ENCODE results near the gene OBP2A. TPM values are rescaled to one million over a fixed set of nuclear protein-coding genes. Genes with fewer than 3 reads are reported as not detected.

OBP2A gene
- polyA plus RNA-seq, 3 donors = not detected

DNA sequence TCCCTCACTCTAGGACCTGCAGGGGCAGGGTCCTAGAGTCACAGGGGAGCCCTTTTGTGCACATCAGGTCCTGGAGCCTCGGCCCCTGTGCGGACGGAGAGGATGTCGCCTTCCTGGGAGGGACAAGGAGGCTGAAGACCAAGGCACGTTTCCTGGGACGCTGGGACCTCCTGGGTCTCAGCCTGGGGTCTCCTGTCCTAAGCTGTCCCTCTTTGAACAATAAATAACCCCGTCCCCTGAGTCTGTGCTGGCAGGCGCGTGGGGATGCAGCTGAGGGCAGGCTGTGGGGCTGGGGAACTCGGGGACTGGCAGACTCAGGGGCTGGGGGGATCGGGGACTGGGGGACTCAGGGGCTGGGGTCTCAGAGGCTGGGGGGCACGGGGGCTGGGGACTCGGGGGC is 46.7 kb downstream of the OBP2A start:
- Mint-ChIP-seq H3K9me3 (peaks cover 0 to 3% (median 2%) of the 10 kb centered on the region in 7 donors), H3K4me3 (no peak overlapping the region), H3K36me3 (no peaks in the 10 kb centered on the region), H3K27ac (no peak overlapping the region), H3K27me3 (ENCODE audit: low read depth in 3 of 3) (peaks cover 2 to 7% (median 3%) of the 10 kb centered on the region in 3 donors), H3K4me1 (no peaks in the 10 kb centered on the region)
- Histone ChIP-seq H3K79me2 (ENCODE audit: insufficient read depth, low read length) (no peaks in the 10 kb centered on the region), H3K9me3 (replicated peaks in 1 of 2; ENCODE audit: control insufficient read depth in 1 of 2, insufficient read depth in 1 of 2, low read length in 2 of 2) (no peaks in the 10 kb centered on the region), H3K4me2 (replicated peaks; ENCODE audit: extremely low read depth, low read length, poor library complexity, severe bottlenecking) (no peak overlapping the region), H4K20me1 (ENCODE audit: insufficient read depth, low read length) (no peaks in the 10 kb centered on the region), H3K27me3 (ENCODE audit: control insufficient read depth in 2 of 2, insufficient read depth in 2 of 2, low read length in 2 of 2) (no peaks in the 10 kb centered on the region), H3K27ac (ENCODE audit: low read depth in 1 of 2, low read length in 2 of 2) (no peak overlapping the region), H2AFZ (ENCODE audit: insufficient read depth, low read depth, low read length, poor library complexity, severe bottlenecking) (no peak overlapping the region), H3K4me3 (replicated peaks in 1 of 3; ENCODE audit: low read depth in 2 of 3, low read length in 3 of 3) (no peak overlapping the region), H3K9ac (ENCODE audit: insufficient read depth, low read length, poor library complexity, severe bottlenecking) (no peak overlapping the region), H3K36me3 (replicated peaks in 1 of 2; ENCODE audit: control insufficient read depth in 1 of 2, insufficient read depth in 2 of 2, low read length in 2 of 2) (no peaks in the 10 kb centered on the region), H3K4me1 (ENCODE audit: control insufficient read depth in 1 of 2, insufficient read depth in 2 of 2, low read length in 2 of 2) (no peaks in the 10 kb centered on the region)
- 89% methylated on average over 5 of the region's 13 CpGs for WGBS (ENCODE audit: insufficient coverage)
- TF ChIP-seq, protein P1, sequence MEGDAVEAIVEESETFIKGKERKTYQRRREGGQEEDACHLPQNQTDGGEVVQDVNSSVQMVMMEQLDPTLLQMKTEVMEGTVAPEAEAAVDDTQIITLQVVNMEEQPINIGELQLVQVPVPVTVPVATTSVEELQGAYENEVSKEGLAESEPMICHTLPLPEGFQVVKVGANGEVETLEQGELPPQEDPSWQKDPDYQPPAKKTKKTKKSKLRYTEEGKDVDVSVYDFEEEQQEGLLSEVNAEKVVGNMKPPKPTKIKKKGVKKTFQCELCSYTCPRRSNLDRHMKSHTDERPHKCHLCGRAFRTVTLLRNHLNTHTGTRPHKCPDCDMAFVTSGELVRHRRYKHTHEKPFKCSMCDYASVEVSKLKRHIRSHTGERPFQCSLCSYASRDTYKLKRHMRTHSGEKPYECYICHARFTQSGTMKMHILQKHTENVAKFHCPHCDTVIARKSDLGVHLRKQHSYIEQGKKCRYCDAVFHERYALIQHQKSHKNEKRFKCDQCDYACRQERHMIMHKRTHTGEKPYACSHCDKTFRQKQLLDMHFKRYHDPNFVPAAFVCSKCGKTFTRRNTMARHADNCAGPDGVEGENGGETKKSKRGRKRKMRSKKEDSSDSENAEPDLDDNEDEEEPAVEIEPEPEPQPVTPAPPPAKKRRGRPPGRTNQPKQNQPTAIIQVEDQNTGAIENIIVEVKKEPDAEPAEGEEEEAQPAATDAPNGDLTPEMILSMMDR (IDR thresholded peaks at IDR 0.05) = no peak
- intact Hi-C loops (cut with micrococcal nuclease) = no loop called here
- DNase-seq = no peak

- no peak overlapping the region for H3K9ac ChIP-seq (ENCODE audit: insufficient read depth, low read length, poor library complexity, severe bottlenecking)
- peak overlapping the region in 1 of 7 donors; percentile 15 for H3K27ac Mint-ChIP-seq
- H3K9me3 Mint-ChIP-seq = peaks cover 0 to 4% (median 3%) of the 10 kb centered on the region in 7 donors
- H3K4me1 Mint-ChIP-seq = no peaks in the 10 kb centered on the region
- peaks cover 0 to 3% of the 10 kb centered on the region in 2 donors for H3K27me3 ChIP-seq (ENCODE audit: control insufficient read depth in 2 of 2, insufficient read depth in 2 of 2, low read length in 2 of 2)
- no peaks in the 10 kb centered on the region for H3K36me3 Mint-ChIP-seq
- H3K9me3 ChIP-seq (replicated peaks in 1 of 2; ENCODE audit: control insufficient read depth in 1 of 2, insufficient read depth in 1 of 2, low read length in 2 of 2) = no peaks in the 10 kb centered on the region
- H3K4me2 ChIP-seq (replicated peaks; ENCODE audit: extremely low read depth, low read length, poor library complexity, severe bottlenecking) = no peak overlapping the region
- WGBS (ENCODE audit: insufficient coverage) = 38% methylated on average over 1 of the region's 2 CpGs
- no peak overlapping the region for H3K27ac ChIP-seq (ENCODE audit: low read depth in 1 of 2, low read length in 2 of 2)
- no peaks in the 10 kb centered on the region for H3K4me1 ChIP-seq (ENCODE audit: control insufficient read depth in 1 of 2, insufficient read depth in 2 of 2, low read length in 2 of 2)
- TF ChIP-seq, protein P1 (IDR thresholded peaks at IDR 0.05) = no peak
- no peak overlapping the region for H2AFZ ChIP-seq (ENCODE audit: insufficient read depth, low read depth, low read length, poor library complexity, severe bottlenecking)
- H4K20me1 ChIP-seq (ENCODE audit: insufficient read depth, low read length) = no peaks in the 10 kb centered on the region
- H3K4me3 ChIP-seq (replicated peaks in 1 of 3; ENCODE audit: low read depth in 2 of 3, low read length in 3 of 3) = no peak overlapping the region
- no peaks in the 10 kb centered on the region for H3K36me3 ChIP-seq (replicated peaks in 1 of 2; ENCODE audit: control insufficient read depth in 1 of 2, insufficient read depth in 2 of 2, low read length in 2 of 2)
- no peak overlapping the region for H3K4me3 Mint-ChIP-seq
- no peak for DNase-seq
- intact Hi-C loops (cut with micrococcal nuclease) = no loop called here
- H3K27me3 Mint-ChIP-seq (ENCODE audit: low read depth in 3 of 3) = peaks cover 6 to 8% (median 6%) of the 10 kb centered on the region in 3 donors
- H3K79me2 ChIP-seq (ENCODE audit: insufficient read depth, low read length) = no peaks in the 10 kb centered on the region
Measured at GRCh38 chr9:135596211-135596610, 50.3 kb downstream of the OBP2A start.

Other genes with a start within 250 kb of the OBP2A start
- gene PPP1R26, start 66.3 kb upstream of the OBP2A start, polyA plus RNA-seq = 1 to 10 TPM in 1 of 3 donors, under 1 TPM in 2; 0.56 to 4.7 (median 0.60) TPM
- gene MRPS2, start 45.4 kb upstream of the OBP2A start, polyA plus RNA-seq = 10 to 100 TPM; 27.9 to 54.4 (median 30.2) TPM
- gene LCN1, start 24.7 kb upstream of the OBP2A start, polyA plus RNA-seq = not detected
- gene PAEP, start 15.6 kb downstream of the OBP2A start, polyA plus RNA-seq = not detected
- not detected for gene GLT6D1, start 93.4 kb downstream of the OBP2A start, polyA plus RNA-seq
- gene LCN9, start 117.2 kb downstream of the OBP2A start, polyA plus RNA-seq = not detected
- gene SOHLH1, start 153.4 kb downstream of the OBP2A start, polyA plus RNA-seq = not detected
- gene KCNT1, start 156.1 kb downstream of the OBP2A start, polyA plus RNA-seq = not detected